Neuron (in vitro differentiated cells): ENCODE data around the gene ABCC6.
"Not testable (repeated sequence)": the region's sequence is repeated elsewhere in the genome, so short reads cannot be mapped to it uniquely, and the experiment has no call there.

Source experiments
- H2AFZ ChIP-seq: one replicate; pipeline ENCODE4 v1.6.1; 2013; ENCODE audit warnings: low read depth, mild to moderate bottlenecking, inconsistent platforms, low read length, moderate library complexity
- H3K27me3 ChIP-seq: one replicate; pipeline ENCODE4 v1.6.1; 2013; ENCODE audit warnings: low read length; ENCODE audit not compliant: insufficient read depth
- H3K36me3 ChIP-seq: one replicate; pipeline ENCODE4 v1.6.1; 2013; ENCODE audit warnings: low read length; ENCODE audit not compliant: insufficient read depth
- H3K4me1 ChIP-seq: one replicate; pipeline ENCODE4 v1.6.1; 2013; ENCODE audit warnings: low read length; ENCODE audit not compliant: insufficient read depth
- H3K4me3 ChIP-seq: 2 replicates; pipeline ENCODE4 v1.5.1; 2013; ENCODE audit warnings: mild to moderate bottlenecking, low read length, moderate library complexity
- H3K9me3 ChIP-seq: one replicate; pipeline ENCODE4 v1.6.1; 2013; ENCODE audit warnings: low read length

ABCC6 gene

GRCh38 chr16:16172991-16173390, 50.3 kb downstream of the ABCC6 start:
- no peaks in the 10 kb centered on the region for H3K27me3 ChIP-seq
- H3K9me3 ChIP-seq, result no peaks in the 10 kb centered on the region
- H3K4me3 ChIP-seq, result no peak overlapping the region
- no peaks in the 10 kb centered on the region for H3K4me1 ChIP-seq
- H2AFZ ChIP-seq, result no peak overlapping the region
- no peaks in the 10 kb centered on the region for H3K36me3 ChIP-seq

- Histone ChIP-seq H3K4me3 (no peak overlapping the region), H2AFZ (no peak overlapping the region), H3K36me3 (no peaks in the 10 kb centered on the region), H3K27me3 (no peaks in the 10 kb centered on the region), H3K9me3 (no peaks in the 10 kb centered on the region), H3K4me1 (no peaks in the 10 kb centered on the region)
Measured at GRCh38 chr16:16171332-16171919, 51.9 kb downstream of the ABCC6 start.

DNA sequence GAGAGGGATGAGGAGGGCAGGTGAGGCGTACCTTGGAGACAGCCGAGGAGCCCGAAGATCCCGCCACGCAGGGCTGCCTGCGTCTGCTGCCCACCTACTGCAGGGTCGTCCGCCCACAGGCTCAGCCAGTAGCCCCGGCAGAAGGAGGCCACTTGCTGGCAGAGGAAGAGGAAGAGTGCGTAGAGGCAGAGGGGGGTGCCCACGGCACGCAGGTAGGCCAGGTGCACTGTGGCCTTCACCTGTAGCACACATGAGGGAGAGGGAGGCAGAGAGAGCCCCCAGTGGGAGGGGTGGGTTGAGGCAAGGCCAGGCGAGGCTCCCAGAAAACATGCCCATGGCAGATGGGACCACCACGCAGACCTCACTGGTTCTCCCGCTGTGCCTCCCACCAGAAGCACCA, 53.7 kb downstream of the ABCC6 start:
- H3K4me3 ChIP-seq, result no peak overlapping the region
- no peaks in the 10 kb centered on the region for H3K27me3 ChIP-seq
- H3K9me3 ChIP-seq, result no peaks in the 10 kb centered on the region
- no peak overlapping the region for H2AFZ ChIP-seq
- no peaks in the 10 kb centered on the region for H3K36me3 ChIP-seq
- H3K4me1 ChIP-seq, result no peaks in the 10 kb centered on the region

DNA sequence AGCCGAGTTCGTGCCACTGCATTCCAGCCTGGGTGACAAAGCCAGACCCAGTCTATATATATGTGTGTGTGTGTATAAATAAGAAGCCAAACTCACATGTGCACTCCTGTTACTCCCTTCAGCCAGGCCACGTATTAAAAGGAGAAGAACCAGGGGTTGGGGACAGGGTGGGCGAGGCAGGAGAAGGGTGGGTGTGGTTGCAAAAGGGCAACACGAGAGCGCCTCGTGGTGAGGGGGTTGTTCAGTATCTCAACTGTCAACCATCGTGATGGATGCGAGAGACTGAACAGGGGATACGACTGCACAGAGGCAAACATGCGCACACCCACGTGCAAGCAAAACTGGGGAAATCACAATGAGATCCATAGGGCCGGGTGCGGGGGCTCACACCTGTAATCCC, 54.9 kb downstream of the ABCC6 start:
- H3K36me3 ChIP-seq, result no peaks in the 10 kb centered on the region
- H3K4me3 ChIP-seq, result no peak overlapping the region
- H2AFZ ChIP-seq, result no peak overlapping the region
- H3K27me3 ChIP-seq, result no peaks in the 10 kb centered on the region
- no peaks in the 10 kb centered on the region for H3K4me1 ChIP-seq
- H3K9me3 ChIP-seq, result peaks cover 3% of the 10 kb centered on the region

GRCh38 chr16:16167927-16168326, 55.4 kb downstream of the ABCC6 start:
- Histone ChIP-seq H3K4me3 (no peak overlapping the region), H3K4me1 (no peaks in the 10 kb centered on the region), H3K27me3 (no peaks in the 10 kb centered on the region), H3K36me3 (no peaks in the 10 kb centered on the region), H3K9me3 (peaks cover 3% of the 10 kb centered on the region), H2AFZ (no peak overlapping the region)

GRCh38 chr16:16166949-16167348, 56.3 kb downstream of the ABCC6 start:
- Histone ChIP-seq H2AFZ (no peak overlapping the region), H3K36me3 (no peaks in the 10 kb centered on the region), H3K4me1 (no peaks in the 10 kb centered on the region), H3K9me3 (peaks cover 3% of the 10 kb centered on the region), H3K27me3 (no peaks in the 10 kb centered on the region), H3K4me3 (no peak overlapping the region)

DNA sequence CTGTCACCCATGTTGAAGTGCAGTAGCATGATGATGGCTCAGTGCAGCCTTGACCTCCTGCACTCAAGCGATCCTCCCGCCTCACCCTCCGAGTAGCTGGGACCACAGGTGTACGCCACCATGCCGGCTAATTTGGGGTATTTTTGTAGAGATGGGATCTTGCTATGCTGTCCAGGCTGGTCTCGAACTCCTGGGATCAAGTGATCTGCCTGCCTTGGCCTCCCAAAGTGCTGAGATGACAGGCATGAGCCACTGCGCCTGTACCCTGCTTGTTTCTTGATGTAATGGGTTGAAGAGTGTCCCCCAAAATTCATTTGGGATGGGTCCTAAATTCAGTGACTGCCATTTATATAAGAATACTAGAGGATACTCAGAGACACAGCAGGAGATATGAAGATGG, 57.2 kb downstream of the ABCC6 start:
- no peaks in the 10 kb centered on the region for H3K36me3 ChIP-seq
- H2AFZ ChIP-seq, result no peak overlapping the region
- H3K27me3 ChIP-seq, result no peaks in the 10 kb centered on the region
- peaks cover 5% of the 10 kb centered on the region for H3K9me3 ChIP-seq
- no peaks in the 10 kb centered on the region for H3K4me1 ChIP-seq
- no peak overlapping the region for H3K4me3 ChIP-seq

- Histone ChIP-seq H3K9me3 (peaks cover 12% of the 10 kb centered on the region), H3K4me3 (no peak overlapping the region), H2AFZ (no peak overlapping the region), H3K36me3 (no peaks in the 10 kb centered on the region), H3K27me3 (no peaks in the 10 kb centered on the region), H3K4me1 (no peaks in the 10 kb centered on the region)
Measured at GRCh38 chr16:16164243-16164642, 59.1 kb downstream of the ABCC6 start.

DNA sequence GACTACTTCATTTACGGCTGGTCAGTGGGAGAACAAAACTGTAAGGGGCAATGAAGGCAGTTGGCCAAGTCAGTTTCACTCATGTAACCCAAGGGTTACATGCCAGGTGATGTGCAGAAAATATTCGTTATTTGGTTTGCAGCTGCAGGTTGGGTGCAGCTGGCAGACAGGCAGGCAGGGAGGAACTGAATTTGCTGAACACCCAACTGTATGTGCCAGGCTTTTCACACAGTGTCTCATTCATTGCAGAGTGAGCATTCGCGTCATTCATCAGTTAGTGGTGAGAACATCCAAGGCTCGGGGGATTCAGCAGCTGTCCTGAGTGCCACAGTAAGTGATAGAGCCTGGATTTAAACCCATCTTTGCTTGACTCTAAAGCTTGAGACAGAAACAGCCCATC, 59.7 kb downstream of the ABCC6 start:
- no peaks in the 10 kb centered on the region for H3K27me3 ChIP-seq
- H3K9me3 ChIP-seq, result peaks cover 18% of the 10 kb centered on the region
- H3K4me1 ChIP-seq, result no peaks in the 10 kb centered on the region
- H3K4me3 ChIP-seq, result no peak overlapping the region
- no peaks in the 10 kb centered on the region for H3K36me3 ChIP-seq
- H2AFZ ChIP-seq, result no peak overlapping the region

DNA sequence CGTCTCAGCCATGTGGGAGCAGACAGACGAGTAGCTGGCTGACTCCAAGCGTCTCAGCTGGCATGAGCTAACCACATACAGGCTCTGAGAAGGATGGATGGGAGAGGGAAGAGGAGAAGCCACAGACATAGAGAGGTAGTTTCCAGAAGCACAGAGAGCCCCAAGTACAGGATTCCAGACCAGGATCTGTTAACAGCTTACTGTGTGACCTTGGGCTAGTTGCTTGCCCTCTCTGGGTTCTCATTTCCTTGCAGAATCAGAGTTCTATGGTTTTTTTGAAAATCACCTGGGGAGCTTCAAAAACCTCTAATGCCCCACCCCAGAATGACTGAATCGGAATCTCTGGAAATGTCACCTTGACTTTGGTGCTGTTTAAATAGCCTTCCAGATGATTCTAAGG, 60.2 kb downstream of the ABCC6 start:
- H3K9me3 ChIP-seq, result peaks cover 22% of the 10 kb centered on the region
- no peaks in the 10 kb centered on the region for H3K36me3 ChIP-seq
- H3K4me1 ChIP-seq, result no peaks in the 10 kb centered on the region
- no peak overlapping the region for H2AFZ ChIP-seq
- no peaks in the 10 kb centered on the region for H3K27me3 ChIP-seq
- H3K4me3 ChIP-seq, result no peak overlapping the region

GRCh38 chr16:16162591-16162990, 60.7 kb downstream of the ABCC6 start:
- H2AFZ ChIP-seq, result no peak overlapping the region
- no peaks in the 10 kb centered on the region for H3K27me3 ChIP-seq

DNA sequence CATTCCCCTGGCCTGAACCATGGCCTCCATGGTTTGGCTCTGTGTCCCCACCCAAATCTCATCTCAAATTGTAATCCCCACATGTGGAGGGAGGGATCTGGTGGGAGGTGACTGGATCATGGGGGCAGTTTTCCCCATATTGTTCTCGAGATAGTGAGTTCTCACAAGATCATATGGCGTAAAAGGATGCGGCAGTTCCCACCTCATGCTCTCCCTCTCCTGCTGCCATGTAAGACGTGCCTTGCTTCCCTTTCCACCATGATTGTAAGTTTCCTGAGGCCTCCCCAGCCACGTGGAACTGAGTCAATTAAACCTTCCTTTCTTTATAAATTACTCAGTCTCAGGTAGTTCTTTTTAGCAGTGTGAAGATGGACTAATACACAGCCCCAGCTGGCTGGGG, 61.5 kb downstream of the ABCC6 start:
- not testable (repeated sequence) for H3K4me1 ChIP-seq, H3K36me3 ChIP-seq, H3K27me3 ChIP-seq, H3K4me3 ChIP-seq, H2AFZ ChIP-seq
- H3K9me3 ChIP-seq, result peaks cover 24% of the 10 kb centered on the region

More at GRCh38 chr16:16162591-16162990, 60.7 kb downstream of the ABCC6 start:
- H3K9me3 ChIP-seq, result peaks cover 24% of the 10 kb centered on the region
- H3K4me1 ChIP-seq, result no peaks in the 10 kb centered on the region
- H3K4me3 ChIP-seq, result no peak overlapping the region
- no peaks in the 10 kb centered on the region for H3K36me3 ChIP-seq

DNA sequence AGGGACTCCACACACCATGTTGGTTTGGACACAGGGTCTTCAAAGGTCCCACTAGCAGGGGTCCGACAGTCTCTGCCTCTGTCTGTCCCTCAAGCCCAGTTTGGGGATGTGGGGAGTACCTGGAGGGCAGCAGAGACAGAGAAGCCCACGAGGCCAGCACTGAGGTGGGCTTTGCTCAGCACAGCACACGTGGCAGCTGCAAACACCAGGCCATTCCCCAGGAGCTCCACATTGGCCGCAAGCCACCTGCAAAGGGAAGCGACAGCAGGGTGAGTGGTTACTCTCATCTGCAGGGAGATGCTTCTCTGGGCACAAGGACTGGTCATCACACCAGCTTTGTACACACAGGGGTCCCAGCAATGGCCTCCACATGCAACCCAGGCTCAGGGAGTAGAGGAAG, 62.0 kb downstream of the ABCC6 start:
- H3K4me3 ChIP-seq, result no peak overlapping the region
- peaks cover 24% of the 10 kb centered on the region for H3K9me3 ChIP-seq
- H3K4me1 ChIP-seq, result no peaks in the 10 kb centered on the region
- H3K36me3 ChIP-seq, result no peaks in the 10 kb centered on the region
- no peaks in the 10 kb centered on the region for H3K27me3 ChIP-seq
- H2AFZ ChIP-seq, result no peak overlapping the region

DNA sequence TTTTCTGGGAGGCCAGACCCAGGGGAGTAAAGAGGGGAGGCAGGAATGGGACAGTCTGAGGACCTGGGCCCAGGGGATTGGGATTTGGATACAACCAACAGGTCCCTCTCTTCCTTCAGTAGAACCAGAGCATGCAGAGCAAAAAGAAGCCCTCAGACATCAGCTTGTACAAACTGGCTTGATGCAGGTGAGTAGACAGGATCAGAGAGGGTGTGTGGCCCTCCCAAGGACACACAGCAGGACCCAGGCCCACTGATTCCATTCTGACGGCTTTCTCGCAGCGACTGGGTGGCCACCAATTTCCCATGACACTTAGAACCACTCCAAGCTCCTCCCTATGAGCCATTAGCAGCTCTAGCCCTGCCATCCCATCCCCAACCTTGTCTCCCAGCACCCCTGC, 63.6 kb downstream of the ABCC6 start:
- Histone ChIP-seq H3K27me3 (no peaks in the 10 kb centered on the region), H3K9me3 (peaks cover 24% of the 10 kb centered on the region), H3K4me3 (no peak overlapping the region), H2AFZ (no peak overlapping the region), H3K36me3 (no peaks in the 10 kb centered on the region), H3K4me1 (no peaks in the 10 kb centered on the region)
